Pancreas (tissue), 10 donors: ENCODE data around the gene AP1M1. TPM values are rescaled to one million over a fixed set of nuclear protein-coding genes. Genes with fewer than 3 reads are reported as not detected.

Source experiments
- ATAC-seq, 4 donors: fragments of 200-7000 bp; cut with Tn5 transposase; one replicate each; pipeline versions ENCODE4 v1.8.0 to v1.9.1; 2020; ENCODE audit warnings: mild to moderate bottlenecking in 4 of 4, moderate library complexity in 4 of 4
- DNase-seq, 6 donors: peaks; one replicate each; pipeline ENCODE4 v3.0.0-alpha.2; 2020
- FAIRE-seq: peaks from 2 replicates; lab custom pipeline; 2012; peaks lifted over from hg19 to GRCh38; lab: Jason Lieb, UNC
- H3K27ac ChIP-seq, 4 donors: fragments of 200-600 bp; sonication (generic); 1 replicate in 3 of 4; 2 replicates in 1 of 4; pipeline versions ENCODE4 v1.5.0 to v1.8.0; 2020
- H3K27me3 ChIP-seq, 4 donors: fragments of 200-600 bp; one replicate each; pipeline ENCODE4 v1.8.0; 2021
- H3K36me3 ChIP-seq, 3 donors: fragments of 200-600 bp; sonication (generic) in 1 of 3; one replicate each; pipeline versions ENCODE4 v1.5.0 to v1.8.0; 2020 to 2021
- H3K4me1 ChIP-seq, 3 donors: fragments of 200-600 bp; one replicate each; pipeline ENCODE4 v1.8.0; 2021
- H3K4me3 ChIP-seq, 4 donors: fragments of 200-600 bp; sonication (generic) in 2 of 4; one replicate each; pipeline versions ENCODE4 v1.5.0 to v1.8.0; 2020 to 2021
- H3K9me3 ChIP-seq, 4 donors: fragments of 200-600 bp; one replicate each; pipeline ENCODE4 v1.8.0; 2021
- whole genome bisulfite sequencing, 2 donors: extraction: QIAGEN DNeasy Blood & Tissue Kit; methylation state at CpG; one replicate each; pipeline ENCODE4 v1.1.7; 2013; 5-methylcytosine and 5-hydroxymethylcytosine counted together
- intact Hi-C, 3 donors: fragments of 100-400 bp; cut with DNase I; formaldehyde crosslinking; loops; one replicate each; pipeline versions ENCODE4 v1.11.1 to v1.14.2; 2022
- polyA plus RNA-seq, 2 donors: library from polyadenylated mRNA; stranded (reverse); fragments of 200-250 nt; gene quantifications; one replicate each; pipeline ENCODE4 v1.2.3, GENCODE V29; 2013
- total RNA-seq, 6 donors: library from RNA; stranded (reverse); fragmentation: NEBNext Ultra II Directional in 4 of 6; extraction: Animal tissue kit (Norgen Biotek cat#: 25700) in 4 of 6; gene quantifications; one replicate each; pipeline versions ENCODE4 v1.2.1 to v1.2.4, GENCODE V29; 2021 to 2023
- TF ChIP-seq, protein P1 (sequence below), 4 donors: fragments of 200-600 bp; sonication (generic) in 3 of 4; IDR thresholded peaks; one replicate each; pipeline versions ENCODE4 v1.5.0 to v1.8.0; 2021; ENCODE audit warnings: antibody characterized with exemption in 4 of 4
- donor health status: healthy with polysubstance abuse.
- donor health status: DM: no; HTN: no; CAD: no; lungs with moderate emphysema.
- donor health status: DM: no; HTN: no; CAD: no.
- donor health status: control.
- donor health status: control.
- donor health status: Bipolar disorder and iron deficiency.
- donor health status: DM: yes; HTN: yes; CAD: no.
- donor health status: DM: no; HTN: no; CAD: no.
- donor health status: DM: no; HTN: no; CAD: no.
- donor health status: DM: yes; HTN: yes; CAD: no.

AP1M1 gene
- total and polyA plus RNA-seq, 8 donors, result 12.4 to 25.7 (median 20.5) TPM

GRCh38 chr19:16244091-16244490 lies 46.4 kb downstream of the AP1M1 start:
- H3K27me3 ChIP-seq, result no peaks in the 10 kb centered on the region
- intact Hi-C loops, result loop anchor here in 1 of 3 donors (10.0 kb wide), 1 partner anchor 131 kb away; no protein-coding TSS in a partner anchor
- FAIRE-seq (no peak), ATAC-seq (no peak), DNase-seq (no peak)
- H3K36me3 ChIP-seq, result no peaks in the 10 kb centered on the region
- TF ChIP-seq, protein P1, sequence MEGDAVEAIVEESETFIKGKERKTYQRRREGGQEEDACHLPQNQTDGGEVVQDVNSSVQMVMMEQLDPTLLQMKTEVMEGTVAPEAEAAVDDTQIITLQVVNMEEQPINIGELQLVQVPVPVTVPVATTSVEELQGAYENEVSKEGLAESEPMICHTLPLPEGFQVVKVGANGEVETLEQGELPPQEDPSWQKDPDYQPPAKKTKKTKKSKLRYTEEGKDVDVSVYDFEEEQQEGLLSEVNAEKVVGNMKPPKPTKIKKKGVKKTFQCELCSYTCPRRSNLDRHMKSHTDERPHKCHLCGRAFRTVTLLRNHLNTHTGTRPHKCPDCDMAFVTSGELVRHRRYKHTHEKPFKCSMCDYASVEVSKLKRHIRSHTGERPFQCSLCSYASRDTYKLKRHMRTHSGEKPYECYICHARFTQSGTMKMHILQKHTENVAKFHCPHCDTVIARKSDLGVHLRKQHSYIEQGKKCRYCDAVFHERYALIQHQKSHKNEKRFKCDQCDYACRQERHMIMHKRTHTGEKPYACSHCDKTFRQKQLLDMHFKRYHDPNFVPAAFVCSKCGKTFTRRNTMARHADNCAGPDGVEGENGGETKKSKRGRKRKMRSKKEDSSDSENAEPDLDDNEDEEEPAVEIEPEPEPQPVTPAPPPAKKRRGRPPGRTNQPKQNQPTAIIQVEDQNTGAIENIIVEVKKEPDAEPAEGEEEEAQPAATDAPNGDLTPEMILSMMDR (IDR thresholded peaks at IDR 0.05), result no peak
- no peaks in the 10 kb centered on the region for H3K4me1 ChIP-seq
- H3K9me3 ChIP-seq, result no peaks in the 10 kb centered on the region
- no peak overlapping the region for H3K27ac ChIP-seq
- H3K4me3 ChIP-seq, result no peak overlapping the region
- 34 to 50% methylated on average over 2 of the region's 2 CpGs for WGBS, 2 donors

DNA sequence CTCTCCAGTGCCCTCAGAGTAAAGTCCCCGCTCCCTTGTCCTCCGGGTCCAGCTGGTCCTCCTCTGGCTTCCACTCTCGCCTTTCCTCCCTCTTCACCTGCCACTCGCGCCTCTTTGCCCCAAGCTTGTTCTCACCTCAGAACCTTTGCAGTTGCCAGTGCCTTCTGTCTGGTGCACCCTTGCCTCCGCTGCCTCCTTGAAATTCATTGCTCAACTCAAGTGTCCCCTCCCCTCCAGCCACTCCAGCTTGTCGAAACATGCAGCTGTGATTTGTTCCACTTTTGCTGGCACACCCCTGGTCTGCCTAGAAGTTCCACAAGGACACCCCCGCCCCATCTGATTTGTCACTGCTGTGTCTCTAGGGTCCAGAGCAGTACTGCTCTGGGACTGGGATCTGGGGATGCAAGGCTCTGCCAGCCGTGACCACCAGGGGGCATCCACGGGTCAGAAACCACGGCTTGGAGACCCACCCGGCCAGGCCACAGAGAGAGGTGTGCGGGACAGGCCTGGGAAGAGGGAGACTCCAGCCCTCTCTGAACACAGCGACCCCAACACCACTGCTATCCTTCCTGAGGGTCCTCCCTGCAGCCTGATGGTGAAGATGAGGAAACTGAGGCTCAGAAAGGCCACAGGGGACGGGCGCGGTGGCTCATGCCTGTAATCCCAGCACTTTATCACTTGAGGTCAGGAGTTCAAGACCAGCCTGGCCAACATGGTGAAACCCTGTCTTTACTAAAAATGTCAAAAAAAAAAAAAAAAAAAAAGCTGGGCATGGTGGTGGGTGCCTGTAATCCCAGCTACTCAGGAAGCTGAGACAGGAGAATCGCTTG lies 49.9 kb downstream of the AP1M1 start:
- DNase-seq (peak; percentile 68 to 98 (median 88)), FAIRE-seq (no peak), ATAC-seq (peak; percentile 93 to 97 (median 96))
- no peaks in the 10 kb centered on the region for H3K4me1 ChIP-seq
- H3K27ac ChIP-seq, result no peak overlapping the region
- H3K36me3 ChIP-seq, result no peaks in the 10 kb centered on the region
- no peaks in the 10 kb centered on the region for H3K27me3 ChIP-seq
- H3K4me3 ChIP-seq, result no peak overlapping the region
- no peaks in the 10 kb centered on the region for H3K9me3 ChIP-seq
- intact Hi-C loops, result loop anchor here (5.0 to 10.0 kb wide), 2 partner anchors 127 to 135 kb away; no protein-coding TSS in a partner anchor
- 34 to 37% methylated on average over 18 of the region's 18 CpGs for WGBS, 2 donors
- TF ChIP-seq, protein P1 (IDR thresholded peaks at IDR 0.05), result peak; percentile 80 to 89 (median 86)

- H3K9me3 ChIP-seq, result no peaks in the 10 kb centered on the region
- TF ChIP-seq, protein P1 (IDR thresholded peaks at IDR 0.05), result no peak
- FAIRE-seq (no peak), DNase-seq (peak in 1 of 6 donors; percentile 44), ATAC-seq (no peak)
- no peak overlapping the region for H3K4me3 ChIP-seq
- H3K27me3 ChIP-seq, result no peaks in the 10 kb centered on the region
- H3K27ac ChIP-seq, result no peak overlapping the region
- 63 to 70% methylated on average over 7 of the region's 7 CpGs for WGBS, 2 donors
- H3K36me3 ChIP-seq, result no peaks in the 10 kb centered on the region
- intact Hi-C loops, result loop anchor here (5.0 to 10.0 kb wide), 2 partner anchors 126 to 134 kb away; no protein-coding TSS in a partner anchor
- no peaks in the 10 kb centered on the region for H3K4me1 ChIP-seq
Observed at GRCh38 chr19:16248380-16249023, 50.8 kb downstream of the AP1M1 start.

- FAIRE-seq (no peak), ATAC-seq (no peak), DNase-seq (peak in 1 of 6 donors; percentile 24)
- Histone ChIP-seq H3K36me3 (no peaks in the 10 kb centered on the region), H3K27me3 (no peaks in the 10 kb centered on the region), H3K4me3 (no peak overlapping the region), H3K4me1 (no peaks in the 10 kb centered on the region), H3K27ac (no peak overlapping the region), H3K9me3 (no peaks in the 10 kb centered on the region)
- TF ChIP-seq, protein P1 (IDR thresholded peaks at IDR 0.05), result no peak
- intact Hi-C loops, result loop anchor here (5.0 to 10.0 kb wide), 2 partner anchors 125 to 132 kb away; no protein-coding TSS in a partner anchor
- 84% methylated on average over 10 of the region's 10 CpGs for WGBS, 2 donors
Observed at GRCh38 chr19:16249826-16250404, 52.2 kb downstream of the AP1M1 start.
